Ascending aorta (tissue), 2 donors: ENCODE measurements around the gene MPPED1. TPM values are rescaled to one million over a fixed set of nuclear protein-coding genes. Genes with fewer than 3 reads are reported as not detected.

Source experiments
- DNase-seq, 2 donors: peaks; one replicate each; pipeline ENCODE4 v3.0.0-alpha.2; 2019; ENCODE audit warnings: low spot score in 2 of 2
- H3K27ac ChIP-seq, 2 donors: fragments of 200-600 bp; sonication (generic); one replicate each; pipeline ENCODE4 v1.5.1; 2016 to 2017; ENCODE audit warnings: mild to moderate bottlenecking in 1 of 2
- H3K27me3 ChIP-seq: fragments of 200-600 bp; sonication (generic); one replicate; pipeline ENCODE4 v1.5.1; 2017
- H3K36me3 ChIP-seq, 2 donors: fragments of 200-600 bp; sonication (generic); one replicate each; pipeline ENCODE4 v1.5.1; 2016
- H3K4me1 ChIP-seq, 2 donors: fragments of 200-600 bp; sonication (generic); one replicate each; pipeline ENCODE4 v1.5.1; 2016 to 2017; ENCODE audit warnings: mild to moderate bottlenecking in 1 of 2
- H3K4me3 ChIP-seq, 2 donors: fragments of 200-600 bp; sonication (generic); one replicate each; pipeline ENCODE4 v1.5.1; 2016 to 2017; ENCODE audit warnings: mild to moderate bottlenecking in 1 of 2
- H3K9me3 ChIP-seq, 2 donors: fragments of 200-600 bp; sonication (generic); one replicate each; pipeline ENCODE4 v1.5.1; 2016
- intact Hi-C: fragments of 100-400 bp; cut with DNase I; formaldehyde crosslinking; loops from one replicate; pipeline ENCODE4 v1.15.1; 2023
- total RNA-seq: library from RNA; depleted of rRNA; stranded (reverse); fragments of >200 nt; gene quantifications from one replicate; pipeline ENCODE4 v1.1.0, GENCODE V29; 2016
- TF ChIP-seq, protein P1 (sequence below), 3 experiments: fragments of 200-600 bp in 2 of 3; fragments of 450-650 bp in 1 of 3; sonication (generic) in 2 of 3; IDR thresholded peaks; one replicate each; pipeline ENCODE4 v1.5.1; 2016 to 2019; ENCODE audit warnings: antibody characterized with exemption in 3 of 3, mild to moderate bottlenecking in 1 of 3, moderate library complexity in 1 of 3

Gene MPPED1
- total RNA-seq, 1 donor from 2014 or later = not detected

GRCh38 chr22:43390166-43390565, 21.6 kb upstream of the MPPED1 start:
- no peak overlapping the region for H3K27ac ChIP-seq
- TF ChIP-seq, protein P1, sequence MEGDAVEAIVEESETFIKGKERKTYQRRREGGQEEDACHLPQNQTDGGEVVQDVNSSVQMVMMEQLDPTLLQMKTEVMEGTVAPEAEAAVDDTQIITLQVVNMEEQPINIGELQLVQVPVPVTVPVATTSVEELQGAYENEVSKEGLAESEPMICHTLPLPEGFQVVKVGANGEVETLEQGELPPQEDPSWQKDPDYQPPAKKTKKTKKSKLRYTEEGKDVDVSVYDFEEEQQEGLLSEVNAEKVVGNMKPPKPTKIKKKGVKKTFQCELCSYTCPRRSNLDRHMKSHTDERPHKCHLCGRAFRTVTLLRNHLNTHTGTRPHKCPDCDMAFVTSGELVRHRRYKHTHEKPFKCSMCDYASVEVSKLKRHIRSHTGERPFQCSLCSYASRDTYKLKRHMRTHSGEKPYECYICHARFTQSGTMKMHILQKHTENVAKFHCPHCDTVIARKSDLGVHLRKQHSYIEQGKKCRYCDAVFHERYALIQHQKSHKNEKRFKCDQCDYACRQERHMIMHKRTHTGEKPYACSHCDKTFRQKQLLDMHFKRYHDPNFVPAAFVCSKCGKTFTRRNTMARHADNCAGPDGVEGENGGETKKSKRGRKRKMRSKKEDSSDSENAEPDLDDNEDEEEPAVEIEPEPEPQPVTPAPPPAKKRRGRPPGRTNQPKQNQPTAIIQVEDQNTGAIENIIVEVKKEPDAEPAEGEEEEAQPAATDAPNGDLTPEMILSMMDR (IDR thresholded peaks at IDR 0.05) = no peak
- H3K4me1 ChIP-seq = no peaks in the 10 kb centered on the region
- no peak overlapping the region for H3K4me3 ChIP-seq
- H3K36me3 ChIP-seq = no peaks in the 10 kb centered on the region
- no peaks in the 10 kb centered on the region for H3K27me3 ChIP-seq
- no peaks in the 10 kb centered on the region for H3K9me3 ChIP-seq
- intact Hi-C loops = no loop called here
- DNase-seq = no peak

DNA sequence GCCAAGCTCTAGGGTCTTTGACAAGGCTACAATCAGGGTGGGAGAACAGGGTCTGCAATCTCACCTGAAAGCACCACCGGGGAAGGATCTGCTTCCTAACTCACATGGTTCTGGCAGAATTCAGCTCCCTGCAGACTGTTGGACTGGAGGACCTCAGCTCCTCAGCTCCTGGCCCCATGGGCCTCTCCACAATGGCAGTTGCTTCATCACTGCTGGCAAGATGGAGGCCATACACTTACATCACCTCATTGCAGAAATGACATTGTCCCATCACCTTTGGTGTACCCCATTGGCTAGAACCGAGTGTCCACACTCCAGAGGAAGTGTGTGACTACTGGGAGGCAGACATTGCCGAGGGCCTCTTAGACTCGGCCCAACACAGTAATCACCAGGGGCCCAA, 20.9 kb upstream of the MPPED1 start:
- Histone ChIP-seq H3K27ac (no peak overlapping the region), H3K4me1 (no peaks in the 10 kb centered on the region), H3K4me3 (no peak overlapping the region), H3K36me3 (no peaks in the 10 kb centered on the region), H3K9me3 (no peaks in the 10 kb centered on the region), H3K27me3 (no peaks in the 10 kb centered on the region)
- DNase-seq = no peak
- intact Hi-C loops = no loop called here
- TF ChIP-seq, protein P1 (IDR thresholded peaks at IDR 0.05) = no peak

- TF ChIP-seq, protein P1 (IDR thresholded peaks at IDR 0.05) = no peak
- H3K4me1 ChIP-seq = no peaks in the 10 kb centered on the region
- H3K9me3 ChIP-seq = no peaks in the 10 kb centered on the region
- no peaks in the 10 kb centered on the region for H3K36me3 ChIP-seq
- no peak overlapping the region for H3K4me3 ChIP-seq
- H3K27me3 ChIP-seq = no peaks in the 10 kb centered on the region
- H3K27ac ChIP-seq = no peak overlapping the region
- intact Hi-C loops = no loop called here
- no peak for DNase-seq
Measured at GRCh38 chr22:43391306-43391705, 20.5 kb upstream of the MPPED1 start.

- Histone ChIP-seq H3K27me3 (no peaks in the 10 kb centered on the region), H3K9me3 (no peaks in the 10 kb centered on the region), H3K4me1 (no peaks in the 10 kb centered on the region), H3K27ac (no peak overlapping the region), H3K36me3 (no peaks in the 10 kb centered on the region), H3K4me3 (no peak overlapping the region)
- TF ChIP-seq, protein P1 (IDR thresholded peaks at IDR 0.05) = no peak
- DNase-seq = no peak
- intact Hi-C loops = no loop called here
Measured at GRCh38 chr22:43392385-43392989, 19.3 kb upstream of the MPPED1 start.

DNA sequence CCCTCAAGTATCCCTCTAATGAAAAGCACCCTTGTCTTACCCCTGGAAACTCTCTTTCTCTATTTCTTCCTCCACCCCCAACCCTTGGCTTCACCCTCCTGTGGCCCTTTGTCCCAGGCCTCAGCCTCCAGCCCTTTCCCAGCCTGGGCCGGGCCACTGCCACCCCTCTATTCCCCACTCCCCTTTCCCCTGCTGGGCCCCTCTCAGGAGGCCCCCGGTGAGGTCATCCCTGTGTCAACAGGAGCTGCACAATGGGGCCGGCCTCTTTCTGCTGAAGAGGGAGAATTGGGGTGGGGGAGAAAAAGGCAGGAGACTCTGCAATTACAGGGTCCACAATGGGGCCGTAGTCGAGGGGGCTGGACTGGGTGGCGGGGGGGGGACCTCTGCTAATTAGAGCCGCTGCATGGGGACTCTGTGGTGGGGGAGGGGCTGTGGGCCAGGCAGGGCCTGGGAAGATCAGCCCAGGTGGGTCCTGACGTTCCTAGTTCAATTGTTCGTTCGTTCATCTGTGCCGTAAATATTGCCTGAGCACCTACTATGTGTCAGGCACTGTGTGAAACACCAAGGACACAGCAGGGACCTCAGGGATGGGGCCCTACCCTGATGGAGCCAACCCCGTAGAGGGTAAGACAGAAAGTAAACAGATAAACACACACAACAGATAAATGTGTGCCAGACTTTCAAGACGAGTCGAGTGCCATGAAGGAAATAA, 18.5 kb upstream of the MPPED1 start:
- Histone ChIP-seq H3K9me3 (no peaks in the 10 kb centered on the region), H3K27me3 (no peaks in the 10 kb centered on the region), H3K4me1 (no peaks in the 10 kb centered on the region), H3K27ac (no peak overlapping the region), H3K36me3 (no peaks in the 10 kb centered on the region), H3K4me3 (no peak overlapping the region)
- intact Hi-C loops = no loop called here
- TF ChIP-seq, protein P1 (IDR thresholded peaks at IDR 0.05) = no peak
- DNase-seq = no peak
